T-helper 2 cell treated with Interferon-gamma antibody and Interleukin-4, amounts not matched to agents 100 ng/mL and 5 ng/mL, for 36 hours (primary cell): ENCODE results near the gene PLA2G2D. TPM values are rescaled to one million over a fixed set of nuclear protein-coding genes. Genes with fewer than 3 reads are reported as not detected.

Experiments used
- intact Hi-C: fragments of 100-400 bp; cut with micrococcal nuclease; formaldehyde crosslinking; loops from one replicate; pipeline ENCODE4 v1.15.1; 2023
- total RNA-seq: library from RNA; stranded (reverse); gene quantifications from 2 replicates; pipeline ENCODE4 v1.2.3, GENCODE V29; 2022

Gene PLA2G2D
- total RNA-seq, 1 donor from 2014 or later = not detected

DNA sequence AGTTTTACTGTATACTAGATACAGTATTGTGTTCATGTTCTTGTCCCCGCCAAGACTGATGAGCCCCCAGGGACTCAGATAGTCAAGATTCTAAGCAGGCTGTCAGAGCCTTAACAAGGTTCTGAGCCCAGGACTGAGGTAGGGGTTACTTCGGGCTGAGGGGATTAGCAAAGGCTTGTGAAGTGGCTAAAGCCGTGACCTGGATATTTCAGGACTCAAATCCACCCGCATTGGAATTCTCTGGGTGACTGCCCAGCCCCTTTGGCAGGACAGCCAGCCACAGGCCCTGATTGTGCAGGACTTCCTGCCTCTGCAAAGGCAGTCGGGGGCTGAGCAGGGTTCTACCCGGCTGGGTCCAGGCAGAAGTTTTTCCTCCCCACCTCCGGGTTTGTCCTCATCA lies 49.5 kb downstream of the PLA2G2D start, which contains the start of gene PLA2G5:
Gene PLA2G5 (plus strand): TSS at position 321 of the 400 bp plus-strand sequence. CDS start 14,637 bp downstream, outside the sequence.
- intact Hi-C loops = no loop called here

DNA sequence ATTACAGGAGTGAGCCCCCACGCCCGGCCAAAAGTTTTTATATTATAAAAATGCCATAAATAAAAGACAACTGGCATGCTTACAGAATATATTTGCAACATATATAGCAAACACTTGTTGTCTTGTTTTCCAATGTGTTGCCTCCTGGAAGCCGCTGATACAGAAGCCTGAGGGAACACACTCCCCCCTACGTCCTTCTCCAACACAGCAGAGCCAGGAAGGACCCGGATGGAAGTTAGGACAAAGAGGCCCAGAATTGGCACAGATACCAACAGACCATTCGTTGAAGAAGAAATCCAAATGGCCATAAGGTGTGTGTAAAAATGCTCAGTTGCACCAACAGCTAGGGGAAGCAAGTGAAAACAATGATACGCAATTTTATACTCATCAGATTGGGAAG lies 50.6 kb downstream of the PLA2G2D start:
- intact Hi-C loops = no loop called here

GRCh38 chr1:20063861-20064292 lies 55.5 kb downstream of the PLA2G2D start:
- intact Hi-C loops = no loop called here

Other genes starting within 250 kb of the PLA2G2D start
- gene OTUD3, start 237.1 kb downstream of the PLA2G2D start, total RNA-seq = 12.5 and 14.2 TPM in 2 replicates
- not detected in 2 replicates for gene PLA2G2E, start 195.9 kb downstream of the PLA2G2D start, total RNA-seq
- not detected in 2 replicates for gene PLA2G2A, start 139.9 kb downstream of the PLA2G2D start, total RNA-seq
- gene PLA2G5, start 49.3 kb downstream of the PLA2G2D start, total RNA-seq = not detected in 2 replicates
- gene PLA2G2F, start 19.8 kb upstream of the PLA2G2D start, total RNA-seq = not detected in 2 replicates
- 0.45 and 0.64 TPM in 2 replicates for gene UBXN10, start 66.6 kb upstream of the PLA2G2D start, total RNA-seq
- 0.57 TPM in 1 of 2 replicates, not detected in the other for gene PLA2G2C, start 67.0 kb upstream of the PLA2G2D start, total RNA-seq
- gene VWA5B1, start 171.3 kb upstream of the PLA2G2D start, total RNA-seq = not detected in 2 replicates